ENCODE measurements around the gene ALPK1. TPM values are rescaled to one million over a fixed set of nuclear protein-coding genes. Genes with fewer than 3 reads are reported as not detected.
"Not testable (repeated sequence)": the region's sequence is repeated elsewhere in the genome, so short reads cannot be mapped to it uniquely, and the experiment has no call there.

ALPK1 gene
- total and polyA plus RNA-seq, 5 experiments from 2014 or later, result 2.3 to 12.6 (median 4.9) TPM

DNA sequence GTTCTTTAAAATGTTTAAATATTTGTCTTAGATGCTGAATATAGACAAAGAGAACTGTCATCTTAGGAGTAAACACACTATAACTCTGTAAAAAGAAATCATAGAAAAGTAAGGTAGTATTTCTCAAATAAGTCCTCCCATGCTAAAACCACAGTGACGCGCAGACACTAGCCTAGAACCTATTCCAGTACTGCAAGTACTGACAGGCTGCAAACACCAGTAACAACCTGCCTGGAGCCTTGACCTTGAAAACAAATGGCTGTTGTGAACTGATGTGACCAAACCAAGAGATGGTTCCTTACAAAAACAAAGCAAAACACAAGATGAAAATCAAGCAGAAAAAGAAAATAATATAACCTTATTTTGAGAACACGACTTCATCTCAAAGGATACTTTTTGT lies 19.9 kb upstream of the ALPK1 start:
- ATAC-seq (no peak), DNase-seq (no peak)
- Mint-ChIP-seq H3K27ac (peak overlapping the region in 6 of 10 donors; percentile 15 to 81 (median 70)), H3K36me3 (peaks cover 5 to 18% (median 17%) of the 10 kb centered on the region in 3 donors), H3K9me3 (peaks cover 0 to 6% (median 0%) of the 10 kb centered on the region in 9 donors), H3K4me3 (no peak overlapping the region), H3K27me3 (no peaks in the 10 kb centered on the region), H3K4me1 (peaks cover 2 to 52% (median 32%) of the 10 kb centered on the region in 4 donors)
- POLR2A ChIA-PET, result no interaction called here

DNA sequence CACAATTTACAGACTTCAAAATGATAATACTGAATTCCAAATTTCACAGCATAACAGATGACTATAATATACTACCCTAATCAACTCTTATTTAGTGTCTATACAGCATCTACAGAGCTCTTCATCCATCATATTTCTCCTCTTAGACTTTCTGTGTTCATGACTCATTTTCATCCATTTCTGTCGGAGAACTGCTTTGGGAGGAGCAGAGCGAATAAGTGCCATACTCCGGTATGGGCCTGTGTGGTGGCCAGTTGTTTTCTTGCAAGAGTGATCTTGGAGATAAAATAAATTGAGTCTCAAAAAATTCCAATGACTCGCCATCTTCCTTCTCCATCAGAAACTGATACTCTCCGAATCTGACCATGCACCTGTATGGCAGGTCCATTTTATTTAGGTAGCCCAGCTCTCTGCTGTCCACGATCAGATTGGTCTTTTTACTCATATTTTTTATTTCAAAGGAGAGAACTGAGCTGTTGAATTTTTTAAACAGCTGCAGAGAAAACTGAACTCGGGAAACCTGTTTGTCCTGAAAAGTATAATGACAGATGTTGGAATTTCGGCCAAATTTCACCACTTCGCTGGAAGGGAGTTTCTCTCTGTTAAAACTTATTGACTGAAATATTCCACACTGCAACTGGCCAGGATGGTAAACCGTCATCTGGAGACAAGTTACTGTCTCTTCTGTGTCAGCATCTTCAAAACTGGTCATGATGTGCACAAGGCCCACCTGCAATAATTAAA lies 19.3 kb upstream of the ALPK1 start:
- Mint-ChIP-seq H3K9me3 (peaks cover 0 to 10% (median 0%) of the 10 kb centered on the region in 9 donors), H3K36me3 (peaks cover 5 to 22% (median 17%) of the 10 kb centered on the region in 3 donors), H3K4me3 (no peak overlapping the region), H3K27me3 (no peaks in the 10 kb centered on the region), H3K4me1 (peaks cover 4 to 58% (median 38%) of the 10 kb centered on the region in 4 donors), H3K27ac (peak overlapping the region in 9 of 10 donors; percentile 9 to 79 (median 59))
- POLR2A ChIA-PET, result no interaction called here
- ATAC-seq (no peak), DNase-seq (no peak)

DNA sequence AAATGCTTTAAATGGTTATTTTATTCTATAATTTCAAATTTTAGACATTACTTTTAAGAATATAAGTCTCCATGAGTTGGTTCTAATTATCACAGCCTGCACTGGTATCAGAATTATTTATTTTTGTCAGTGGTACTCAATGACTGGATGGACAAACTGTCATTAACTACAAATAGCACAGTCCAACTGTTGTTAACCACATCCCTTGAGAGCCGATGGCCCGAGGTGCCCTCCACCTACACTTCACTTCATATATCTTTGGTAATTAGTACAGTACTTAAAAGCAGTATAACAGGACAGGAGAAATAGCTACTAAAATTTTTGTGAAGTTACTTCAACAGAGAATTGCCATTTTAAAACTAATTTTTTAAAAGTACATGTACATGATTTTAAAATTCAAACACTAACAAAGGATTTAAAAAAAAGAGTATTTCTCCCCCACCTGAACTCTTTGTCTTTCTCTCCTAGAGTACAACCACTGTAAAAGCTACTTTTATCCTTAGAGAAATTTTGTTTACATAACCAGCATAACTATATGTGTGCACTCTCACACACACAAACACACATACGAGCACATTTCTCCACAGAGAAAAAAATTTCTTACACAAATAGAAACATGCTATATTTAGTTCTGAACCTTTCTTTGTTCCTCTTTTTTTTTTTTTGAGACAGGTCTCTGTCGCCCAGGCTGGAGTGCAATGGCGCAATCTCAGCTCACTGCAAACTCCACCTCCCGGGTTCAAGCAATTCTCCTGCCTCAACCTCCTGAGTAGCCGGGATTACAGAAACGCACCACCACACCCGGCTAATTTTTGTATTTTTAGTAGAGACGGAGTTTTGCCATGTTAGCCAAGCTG lies 17.9 kb upstream of the ALPK1 start:
- Mint-ChIP-seq H3K9me3 (peaks cover 0 to 10% (median 0%) of the 10 kb centered on the region in 9 donors), H3K36me3 (peaks cover 5 to 22% (median 17%) of the 10 kb centered on the region in 3 donors), H3K27ac (peak overlapping the region in 8 of 10 donors; percentile 61 to 86 (median 72)), H3K27me3 (no peaks in the 10 kb centered on the region), H3K4me1 (peaks cover 11 to 64% (median 50%) of the 10 kb centered on the region in 4 donors), H3K4me3 (peak overlapping the region in 3 of 10 donors; percentile 12 to 74 (median 55))
- no peak for DNase-seq
- ATAC-seq, result peak in 1 of 2 donors; percentile 15
- POLR2A ChIA-PET, result no interaction called here

DNA sequence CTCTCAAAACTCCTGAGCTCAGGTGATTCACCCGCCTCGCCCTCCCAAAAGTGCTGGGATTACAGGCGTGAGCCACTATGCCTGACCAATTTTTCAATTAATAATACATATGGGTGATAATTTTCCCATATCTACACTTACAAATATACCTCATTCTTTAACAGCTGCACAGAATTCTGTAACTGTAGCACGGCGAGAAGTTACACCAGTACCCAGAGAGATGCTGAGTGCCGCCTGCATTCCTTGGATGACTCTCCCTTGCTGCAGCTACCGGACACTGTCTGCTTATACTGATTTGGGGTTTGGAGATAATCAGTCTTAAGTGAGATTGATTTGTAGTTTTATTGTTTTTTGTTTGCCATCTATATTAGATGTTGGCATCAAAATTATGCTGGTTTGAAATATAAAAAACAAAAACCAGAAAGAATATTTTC lies 17.3 kb upstream of the ALPK1 start:
- Mint-ChIP-seq H3K27me3 (no peaks in the 10 kb centered on the region), H3K4me3 (peak overlapping the region in 1 of 10 donors; percentile 55), H3K9me3 (peaks cover 0 to 10% (median 0%) of the 10 kb centered on the region in 9 donors), H3K4me1 (peaks cover 14 to 71% (median 56%) of the 10 kb centered on the region in 4 donors), H3K27ac (peak overlapping the region in 7 of 10 donors; percentile 32 to 79 (median 50)), H3K36me3 (peaks cover 5 to 22% (median 17%) of the 10 kb centered on the region in 3 donors)
- ATAC-seq (no peak), DNase-seq (no peak)
- POLR2A ChIA-PET, result no interaction called here

DNA sequence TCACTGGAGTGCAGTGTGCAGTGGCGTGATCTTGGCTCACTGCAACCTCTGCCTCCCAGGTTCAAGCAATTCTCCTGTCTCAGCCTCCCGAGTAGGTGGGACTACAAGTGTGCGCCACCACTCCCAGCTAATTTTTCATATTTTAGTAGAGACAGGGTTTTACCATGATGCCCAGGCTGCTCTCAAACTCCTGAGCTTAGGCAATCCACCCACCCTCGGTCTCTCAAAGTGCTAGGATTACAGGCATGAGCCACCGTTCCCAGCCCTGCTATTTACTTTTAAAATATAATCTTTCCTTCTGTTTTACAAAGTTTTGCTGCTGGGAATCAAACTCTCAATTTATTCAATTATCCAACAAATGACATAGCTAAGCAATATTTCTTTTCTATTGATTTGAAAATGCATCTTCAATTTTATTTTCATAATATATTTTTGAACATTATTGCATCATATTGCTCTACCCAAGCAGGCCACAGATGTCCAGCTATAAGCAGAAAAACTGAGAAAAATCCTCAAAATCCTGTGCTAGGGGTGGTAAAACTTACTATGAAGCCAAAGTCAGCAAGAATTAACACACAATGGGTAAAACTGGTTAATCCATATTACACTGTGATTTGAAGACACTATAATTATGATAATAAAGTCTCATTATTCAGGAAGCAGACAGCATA lies 16.6 kb upstream of the ALPK1 start:
- Mint-ChIP-seq H3K9me3 (peaks cover 0 to 10% (median 0%) of the 10 kb centered on the region in 9 donors), H3K27me3 (no peaks in the 10 kb centered on the region), H3K4me3 (no peak overlapping the region), H3K27ac (peak overlapping the region in 8 of 10 donors; percentile 16 to 73 (median 42)), H3K36me3 (peaks cover 5 to 21% (median 17%) of the 10 kb centered on the region in 3 donors), H3K4me1 (peaks cover 16 to 73% (median 57%) of the 10 kb centered on the region in 4 donors)
- POLR2A ChIA-PET, result no interaction called here
- no peak for DNase-seq
- no peak for ATAC-seq

DNA sequence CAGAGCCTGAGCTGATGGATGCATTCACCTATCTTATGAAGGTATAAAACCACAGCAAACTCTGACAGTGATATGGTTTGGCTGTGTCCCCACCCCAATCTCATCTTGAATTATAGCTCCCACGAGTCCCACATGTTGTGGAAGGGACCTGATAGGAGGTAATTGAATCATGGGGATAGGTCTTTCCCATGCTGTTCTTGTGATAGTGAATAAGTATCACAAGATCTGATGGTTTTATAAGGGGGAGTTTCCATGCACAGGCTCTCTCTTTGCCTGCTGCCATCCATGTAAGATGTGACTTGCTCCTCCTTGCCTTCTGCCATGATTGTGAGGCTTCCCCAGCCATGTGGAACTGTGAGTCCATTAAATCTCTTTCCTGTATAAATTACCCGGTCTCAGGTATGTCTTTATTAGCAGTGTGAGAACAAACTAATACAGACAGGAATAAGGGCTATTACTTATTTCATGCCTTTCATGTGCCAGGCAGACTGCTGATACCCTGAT lies 15.2 kb upstream of the ALPK1 start:
- peaks cover 0 to 10% (median 0%) of the 10 kb centered on the region in 9 donors for H3K9me3 Mint-ChIP-seq
- DNase-seq, H3K4me3 Mint-ChIP-seq, H3K27me3 Mint-ChIP-seq, ATAC-seq: not testable (repeated sequence)
- peaks cover 19 to 84% (median 62%) of the 10 kb centered on the region in 4 donors for H3K4me1 Mint-ChIP-seq
- peak overlapping the region in 9 of 10 donors; percentile 16 to 87 (median 54) for H3K27ac Mint-ChIP-seq
- peaks cover 5 to 21% (median 17%) of the 10 kb centered on the region in 3 donors for H3K36me3 Mint-ChIP-seq
- POLR2A ChIA-PET, result interaction anchor here (0.9 kb wide), 1 partner anchor 15 kb away, joined by 3 read pairs; no protein-coding TSS in a partner anchor

DNA sequence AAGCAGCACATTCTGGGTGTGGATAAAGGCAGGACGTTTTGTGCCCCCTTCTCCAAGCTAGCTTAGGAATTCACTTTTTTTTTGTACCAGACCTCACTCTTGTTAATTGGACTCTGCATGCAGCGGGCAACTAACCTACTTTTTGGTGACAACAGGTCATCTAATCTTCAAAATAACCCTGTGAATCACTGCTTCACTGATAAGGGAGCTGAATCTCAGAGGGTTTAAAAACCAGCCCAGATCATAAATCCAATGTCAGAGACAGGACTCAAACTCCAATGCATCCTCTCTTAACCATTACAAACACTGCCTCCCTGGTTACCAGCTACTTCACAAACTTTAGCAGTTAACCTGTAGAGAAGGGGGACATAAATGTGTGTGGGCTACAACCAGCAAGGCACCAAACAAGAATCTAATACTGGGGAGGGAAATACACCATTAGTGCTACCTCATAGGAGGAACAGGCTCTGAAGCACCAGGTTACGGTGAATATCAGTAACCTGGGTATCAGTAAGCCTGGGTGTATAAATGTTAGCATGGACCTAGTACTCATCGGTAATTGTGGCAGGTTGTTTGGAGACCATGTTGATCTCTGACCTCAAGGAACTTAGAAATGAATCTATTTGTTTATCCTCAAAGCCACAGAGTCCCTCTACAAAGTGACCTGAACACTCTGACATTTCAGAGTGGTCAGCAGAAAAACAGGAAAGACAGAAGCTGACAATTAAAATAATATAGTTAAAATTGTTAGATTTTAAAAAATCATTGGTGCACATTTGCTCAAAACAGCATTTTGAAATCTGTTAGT lies 14.1 kb upstream of the ALPK1 start:
- H3K4me3 Mint-ChIP-seq, result peak overlapping the region in 8 of 10 donors; percentile 39 to 87 (median 56)
- peak overlapping the region; percentile 19 to 94 (median 44) for H3K27ac Mint-ChIP-seq
- peaks cover under 1 to 14% (median 7%) of the 10 kb centered on the region in 3 donors for H3K36me3 Mint-ChIP-seq
- peaks cover 0 to 10% (median 0%) of the 10 kb centered on the region in 9 donors for H3K9me3 Mint-ChIP-seq
- POLR2A ChIA-PET, result no interaction called here
- H3K4me1 Mint-ChIP-seq, result peaks cover 25 to 87% (median 72%) of the 10 kb centered on the region in 4 donors
- no peaks in the 10 kb centered on the region for H3K27me3 Mint-ChIP-seq
- ATAC-seq (no peak), DNase-seq (no peak)

DNA sequence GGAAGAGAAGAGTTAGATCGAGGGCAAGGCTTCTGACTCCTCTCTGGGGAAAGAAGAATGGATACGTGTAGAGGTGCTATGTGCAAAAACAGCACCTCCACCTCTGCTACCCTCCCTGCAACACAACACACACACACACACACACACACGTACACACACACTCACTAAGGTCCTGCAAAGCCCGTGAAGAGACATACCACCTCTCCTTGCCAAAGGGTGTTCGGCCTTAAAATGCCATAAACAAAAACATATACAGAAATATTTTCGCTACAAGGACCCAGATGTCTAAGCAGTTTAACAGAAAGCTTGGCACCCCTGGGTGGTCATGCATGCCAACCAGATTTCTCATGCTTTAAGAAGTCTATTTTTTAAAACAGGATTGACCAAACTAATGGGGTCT lies 13.0 kb upstream of the ALPK1 start:
- POLR2A ChIA-PET, result interaction anchor here (0.9 to 4.0 kb wide), 2 partner anchors 21 to 25 kb away, joined by 3 to 33 read pairs; no protein-coding TSS in a partner anchor
- Mint-ChIP-seq H3K27ac (peak overlapping the region; percentile 58 to 97 (median 93)), H3K9me3 (peaks cover 0 to 10% (median 0%) of the 10 kb centered on the region in 9 donors), H3K27me3 (no peaks in the 10 kb centered on the region), H3K4me3 (peak overlapping the region; percentile 87 to 96 (median 94)), H3K4me1 (peaks cover 25 to 88% (median 73%) of the 10 kb centered on the region in 4 donors), H3K36me3 (peaks cover 0 to 12% (median 3%) of the 10 kb centered on the region in 3 donors)
- ATAC-seq (no peak), DNase-seq (no peak)

DNA sequence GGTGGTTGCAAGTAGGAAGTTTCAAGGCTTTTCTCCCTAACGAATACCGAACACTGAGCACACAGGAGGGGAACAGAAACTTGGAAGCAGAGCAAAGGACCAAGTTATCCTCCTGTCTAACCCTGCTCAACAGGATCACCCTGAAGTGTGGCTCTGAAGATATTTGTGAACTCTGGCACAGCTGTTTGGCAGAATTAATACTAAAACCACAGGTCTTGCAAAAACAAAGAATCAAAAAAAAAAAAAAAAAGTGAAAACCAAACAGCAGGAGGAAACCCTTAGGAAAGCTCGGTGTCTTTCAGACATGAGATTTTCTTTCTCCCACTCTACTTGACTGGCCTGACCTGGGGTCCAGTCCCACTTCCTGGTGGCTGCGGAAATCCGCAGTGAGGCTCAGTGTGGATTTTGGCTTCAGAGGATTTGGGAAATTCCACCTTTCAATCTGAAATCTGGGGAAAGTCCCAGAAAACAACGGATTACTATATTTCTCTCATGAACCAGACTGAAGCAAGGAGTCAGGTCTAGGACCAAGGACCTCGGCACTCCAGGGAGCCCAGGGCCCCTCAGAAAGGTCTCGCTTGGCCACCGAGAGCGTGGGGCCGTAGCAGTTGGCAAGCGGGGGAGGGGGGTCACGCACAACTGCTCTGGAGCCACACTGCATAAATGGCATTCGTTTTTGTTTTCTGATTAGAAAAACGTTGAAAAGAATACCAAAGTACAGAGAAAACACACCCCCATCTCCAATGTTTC lies 12.3 kb upstream of the ALPK1 start:
- POLR2A ChIA-PET, result interaction anchor here (0.9 to 4.0 kb wide), 7 partner anchors 12 to 139 kb away, joined by 3 to 33 read pairs (median 11); partner anchors contain the start of genes ALPK1, AP1AR and FAM241A
- H3K27me3 Mint-ChIP-seq, result no peaks in the 10 kb centered on the region
- H3K27ac Mint-ChIP-seq, result peak overlapping the region; percentile 86 to 97 (median 93)
- peaks cover 0 to 10% (median 0%) of the 10 kb centered on the region in 9 donors for H3K9me3 Mint-ChIP-seq
- peak in 3 of 10 donors; percentile 13 to 30 (median 22) for DNase-seq
- no peak for ATAC-seq
- peaks cover 27 to 88% (median 69%) of the 10 kb centered on the region in 4 donors for H3K4me1 Mint-ChIP-seq
- peak overlapping the region; percentile 87 to 96 (median 94) for H3K4me3 Mint-ChIP-seq
- H3K36me3 Mint-ChIP-seq, result peaks cover 0 to 12% (median 3%) of the 10 kb centered on the region in 3 donors

DNA sequence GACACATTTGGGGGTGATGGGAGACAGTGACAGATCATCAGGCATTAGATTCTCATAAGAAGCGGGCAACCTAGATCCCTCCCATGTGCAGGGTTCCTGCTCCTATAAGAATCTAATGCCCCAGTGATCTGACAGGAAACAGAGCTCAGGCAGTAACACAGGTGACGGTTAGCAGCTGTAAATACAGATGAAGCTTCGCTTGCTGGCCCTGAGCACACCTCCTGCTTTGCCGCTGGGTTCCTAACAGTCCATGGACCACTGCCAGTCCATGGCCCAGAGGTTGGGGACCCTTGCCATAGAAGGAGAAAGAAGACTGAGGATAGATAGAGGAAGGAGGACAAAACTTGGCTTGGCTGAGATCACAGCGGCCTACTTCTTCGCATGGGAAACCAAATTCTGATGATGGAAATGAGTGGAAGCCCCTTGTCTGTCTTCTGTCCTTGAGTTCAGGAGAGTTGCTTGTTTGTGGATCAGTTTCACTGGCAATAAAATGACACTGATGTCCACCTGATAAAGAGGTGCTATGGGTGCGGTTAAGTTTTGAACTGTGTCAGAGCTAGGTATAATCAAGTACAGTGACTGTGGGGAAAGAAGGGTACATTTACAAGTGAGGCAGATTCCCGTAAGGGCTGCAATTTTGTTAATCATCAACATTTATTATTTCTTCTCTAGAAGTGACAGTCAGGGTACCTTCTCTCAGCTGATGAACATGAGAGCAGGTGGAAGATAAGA lies 9.7 kb upstream of the ALPK1 start:
- Mint-ChIP-seq H3K4me1 (peaks cover 27 to 64% (median 50%) of the 10 kb centered on the region in 4 donors), H3K27me3 (no peaks in the 10 kb centered on the region), H3K27ac (peak overlapping the region in 9 of 10 donors; percentile 55 to 95 (median 87)), H3K36me3 (peaks cover 0 to 2% (median 0%) of the 10 kb centered on the region in 3 donors), H3K4me3 (peak overlapping the region; percentile 52 to 96 (median 91)), H3K9me3 (peaks cover 0 to 5% (median 0%) of the 10 kb centered on the region in 9 donors)
- DNase-seq, result no peak
- POLR2A ChIA-PET, result interaction anchor here (0.6 to 4.0 kb wide), 8 partner anchors 9 to 1618 kb away, joined by 3 to 33 read pairs (median 11); partner anchors contain the start of genes ALPK1, AP1AR, LARP7 and ZGRF1
- ATAC-seq, result no peak

Data from naive thymus-derived CD8-positive, alpha-beta T cell (primary cell).